ENCODE data around the gene TCN2. TPM values are rescaled to one million over a fixed set of nuclear protein-coding genes. Genes with fewer than 3 reads are reported as not detected.

TCN2 gene
- total RNA-seq, 1 donor from 2014 or later, result 2.7 TPM

GRCh38 chr22:30655532-30655931 lies 48.6 kb downstream of the TCN2 start:
- no peaks in the 10 kb centered on the region for H3K4me1 ChIP-seq (ENCODE audit: insufficient read depth, low read length)
- H3K9ac ChIP-seq (ENCODE audit: low read length), result no peak overlapping the region
- DNase-seq (ENCODE audit: low read depth), result no peak
- H3K4me3 ChIP-seq (ENCODE audit: insufficient read depth, low read depth, low read length), result no peak overlapping the region
- Mint-ChIP-seq H3K27me3 (ENCODE audit: low read depth, unreplicated experiment) (peaks cover 1% of the 10 kb centered on the region), H3K27ac (ENCODE audit: unreplicated experiment) (no peak overlapping the region), H3K4me3 (ENCODE audit: unreplicated experiment) (no peak overlapping the region), H3K36me3 (ENCODE audit: low read depth, unreplicated experiment) (peaks cover 8% of the 10 kb centered on the region), H3K4me1 (ENCODE audit: low read depth, unreplicated experiment) (no peaks in the 10 kb centered on the region), H3K9me3 (ENCODE audit: unreplicated experiment) (no peaks in the 10 kb centered on the region)
- no peak overlapping the region for H3K4me2 ChIP-seq (ENCODE audit: low read length)
- H3K27me3 ChIP-seq (ENCODE audit: insufficient read depth, low read length), result no peaks in the 10 kb centered on the region
- H3K36me3 ChIP-seq (ENCODE audit: insufficient read depth, low read length), result no peaks in the 10 kb centered on the region
- H4K20me1 ChIP-seq (ENCODE audit: insufficient read depth, low read length), result no peaks in the 10 kb centered on the region
- no peak for FAIRE-seq
- no peak overlapping the region for H3K27ac ChIP-seq (ENCODE audit: low read depth, low read length)
- H3K9me3 ChIP-seq (ENCODE audit: insufficient read depth, low read depth, low read length), result no peaks in the 10 kb centered on the region
- TF ChIP-seq EZH2 (IDR thresholded peaks at IDR 0.05; ENCODE audit: insufficient read depth, low read length) (no peak), CTCF (IDR thresholded peaks at IDR 0.05; ENCODE audit: insufficient read depth, low read depth, low read length) (no peak)
- H3K79me2 ChIP-seq (ENCODE audit: insufficient read depth, low read length), result no peaks in the 10 kb centered on the region
- H2AFZ ChIP-seq (ENCODE audit: low read depth, low read length), result no peak overlapping the region

- Histone ChIP-seq H3K36me3 (ENCODE audit: insufficient read depth, low read length) (peaks cover 4% of the 10 kb centered on the region), H3K4me2 (ENCODE audit: low read length) (no peak overlapping the region), H3K9me3 (ENCODE audit: insufficient read depth, low read depth, low read length) (no peaks in the 10 kb centered on the region), H3K4me3 (ENCODE audit: insufficient read depth, low read depth, low read length) (no peak overlapping the region), H3K4me1 (ENCODE audit: insufficient read depth, low read length) (no peaks in the 10 kb centered on the region), H3K27me3 (ENCODE audit: insufficient read depth, low read length) (no peaks in the 10 kb centered on the region), H3K27ac (ENCODE audit: low read depth, low read length) (no peak overlapping the region), H3K9ac (ENCODE audit: low read length) (no peak overlapping the region), H2AFZ (ENCODE audit: low read depth, low read length) (no peak overlapping the region), H3K79me2 (ENCODE audit: insufficient read depth, low read length) (peaks cover under 1% of the 10 kb centered on the region), H4K20me1 (ENCODE audit: insufficient read depth, low read length) (peaks cover 13% of the 10 kb centered on the region)
- H3K4me3 Mint-ChIP-seq (ENCODE audit: unreplicated experiment), result no peak overlapping the region
- FAIRE-seq, result no peak
- no peak for DNase-seq (ENCODE audit: low read depth)
- no peaks in the 10 kb centered on the region for H3K4me1 Mint-ChIP-seq (ENCODE audit: low read depth, unreplicated experiment)
- TF ChIP-seq CTCF (IDR thresholded peaks at IDR 0.05; ENCODE audit: insufficient read depth, low read depth, low read length) (no peak), EZH2 (IDR thresholded peaks at IDR 0.05; ENCODE audit: insufficient read depth, low read length) (no peak)
- no peaks in the 10 kb centered on the region for H3K9me3 Mint-ChIP-seq (ENCODE audit: unreplicated experiment)
- H3K36me3 Mint-ChIP-seq (ENCODE audit: low read depth, unreplicated experiment), result peaks cover 18% of the 10 kb centered on the region
- H3K27ac Mint-ChIP-seq (ENCODE audit: unreplicated experiment), result no peak overlapping the region
- peaks cover 12% of the 10 kb centered on the region for H3K27me3 Mint-ChIP-seq (ENCODE audit: low read depth, unreplicated experiment)
Measured at GRCh38 chr22:30662040-30662439, 55.1 kb downstream of the TCN2 start.

GRCh38 chr22:30664798-30665197 lies 57.8 kb downstream of the TCN2 start:
- no peak for TF ChIP-seq CTCF (IDR thresholded peaks at IDR 0.05; ENCODE audit: insufficient read depth, low read depth, low read length)
- TF ChIP-seq EZH2 (IDR thresholded peaks at IDR 0.05; ENCODE audit: insufficient read depth, low read length), result no peak
- H3K36me3 Mint-ChIP-seq (ENCODE audit: low read depth, unreplicated experiment), result peaks cover 16% of the 10 kb centered on the region
- Histone ChIP-seq H3K27me3 (ENCODE audit: insufficient read depth, low read length) (no peaks in the 10 kb centered on the region), H3K4me2 (ENCODE audit: low read length) (no peak overlapping the region), H3K9ac (ENCODE audit: low read length) (no peak overlapping the region), H4K20me1 (ENCODE audit: insufficient read depth, low read length) (peaks cover 13% of the 10 kb centered on the region), H3K9me3 (ENCODE audit: insufficient read depth, low read depth, low read length) (no peaks in the 10 kb centered on the region), H3K4me1 (ENCODE audit: insufficient read depth, low read length) (peaks cover 6% of the 10 kb centered on the region), H3K4me3 (ENCODE audit: insufficient read depth, low read depth, low read length) (no peak overlapping the region), H2AFZ (ENCODE audit: low read depth, low read length) (no peak overlapping the region), H3K36me3 (ENCODE audit: insufficient read depth, low read length) (peaks cover 4% of the 10 kb centered on the region), H3K79me2 (ENCODE audit: insufficient read depth, low read length) (peaks cover 5% of the 10 kb centered on the region), H3K27ac (ENCODE audit: low read depth, low read length) (no peak overlapping the region)
- no peak overlapping the region for H3K27ac Mint-ChIP-seq (ENCODE audit: unreplicated experiment)
- H3K4me3 Mint-ChIP-seq (ENCODE audit: unreplicated experiment), result no peak overlapping the region
- peaks cover 1% of the 10 kb centered on the region for H3K4me1 Mint-ChIP-seq (ENCODE audit: low read depth, unreplicated experiment)
- no peak for FAIRE-seq
- no peak for DNase-seq (ENCODE audit: low read depth)
- peaks cover 12% of the 10 kb centered on the region for H3K27me3 Mint-ChIP-seq (ENCODE audit: low read depth, unreplicated experiment)
- no peaks in the 10 kb centered on the region for H3K9me3 Mint-ChIP-seq (ENCODE audit: unreplicated experiment)
